Spleen (tissue), 11 donors: Measurements from ENCODE around the gene LBHD1. TPM values are rescaled to one million over a fixed set of nuclear protein-coding genes. Genes with fewer than 3 reads are reported as not detected.

Experiments used
- DNase-seq: peaks from one replicate; pipeline ENCODE4 v3.0.0-alpha.2; 2020
- H3K27ac ChIP-seq, 8 donors: fragments of 200-600 bp; sonication (generic) in 7 of 8; 1 replicate in 4 of 8; 2 replicates in 4 of 8; pipeline versions ENCODE4 v1.5.0 to v1.8.0; 2016 to 2021; ENCODE audit warnings: inconsistent platforms in 4 of 8, mild to moderate bottlenecking in 4 of 8, moderate library complexity in 1 of 8
- H3K27me3 ChIP-seq, 7 donors: fragments of 200-600 bp; sonication (generic) in 6 of 7; replicated peaks in 1 of 7; 1 replicate in 4 of 7; 2 replicates in 3 of 7; pipeline versions ENCODE4 v1.5.0 to v1.8.0; 2016 to 2021; ENCODE audit warnings: inconsistent platforms in 3 of 7, mild to moderate bottlenecking in 1 of 7
- H3K36me3 ChIP-seq, 6 donors: fragments of 200-600 bp; sonication (generic) in 5 of 6; 1 replicate in 4 of 6; 2 replicates in 2 of 6; pipeline versions ENCODE4 v1.5.0 to v1.8.0; 2016 to 2021; ENCODE audit warnings: inconsistent platforms in 2 of 6
- H3K4me1 ChIP-seq, 6 donors: fragments of 200-600 bp; sonication (generic) in 5 of 6; 1 replicate in 3 of 6; 2 replicates in 3 of 6; pipeline versions ENCODE4 v1.5.0 to v1.8.0; 2016 to 2021; ENCODE audit warnings: inconsistent platforms in 3 of 6
- H3K4me3 ChIP-seq, 8 donors: fragments of 200-600 bp; sonication (generic) in 7 of 8; 1 replicate in 4 of 8; 2 replicates in 4 of 8; pipeline versions ENCODE4 v1.5.0 to v1.8.0; 2016 to 2021; ENCODE audit warnings: inconsistent platforms in 4 of 8, mild to moderate bottlenecking in 4 of 8, moderate library complexity in 2 of 8
- H3K9me3 ChIP-seq, 8 donors: fragments of 200-600 bp; sonication (generic) in 7 of 8; 1 replicate in 4 of 8; 2 replicates in 4 of 8; pipeline versions ENCODE4 v1.5.0 to v1.8.0; 2016 to 2021; ENCODE audit warnings: inconsistent platforms in 4 of 8
- CTCF ChIP-seq, 11 experiments: fragments of 200-600 bp in 7 of 11; fragments of 450-650 bp in 4 of 11; sonication (generic) in 4 of 11; IDR thresholded peaks in 8 of 11; conservative IDR thresholded peaks in 3 of 11; 1 replicate in 7 of 11; 2 replicates in 4 of 11; pipeline versions ENCODE4 v1.4.0 to v1.8.0; 2016 to 2021; ENCODE audit warnings: antibody characterized with exemption in 11 of 11, inconsistent platforms in 4 of 11, mild to moderate bottlenecking in 1 of 11
- POLR2A ChIP-seq, 3 donors: fragments of 450-650 bp; IDR thresholded peaks; one replicate each; pipeline ENCODE4 v1.5.1; 2017; ENCODE audit warnings: antibody characterized with exemption in 3 of 3, mild to moderate bottlenecking in 1 of 3
- POLR2AphosphoS5 ChIP-seq, 3 donors: sonication (generic); formaldehyde crosslinking; IDR thresholded peaks; one replicate each; pipeline ENCODE4 v1.5.1; 2017; ENCODE audit warnings: antibody characterized with exemption in 3 of 3
- WGBS, 5 donors: extraction: QIAGEN DNeasy Blood & Tissue Kit in 3 of 5; methylation state at CpG; one replicate each; pipeline versions ENCODE4 v1.1.5 to v1.1.7; 2013 to 2018; 5-methylcytosine and 5-hydroxymethylcytosine counted together
- intact Hi-C: fragments of 100-400 bp; cut with DNase I; formaldehyde crosslinking; loops from one replicate; pipeline ENCODE4 v1.15.0; 2023; ENCODE audit warnings: low total_unique reads
- polyA plus RNA-seq, 3 donors: library from polyadenylated mRNA; stranded (reverse); fragments of 200-250 nt; gene quantifications; one replicate each; pipeline ENCODE4 v1.2.1, GENCODE V29; 2013
- total RNA-seq, 7 donors: library from RNA; depleted of rRNA in 3 of 7; stranded (reverse); fragments of >200 nt in 3 of 7; fragmentation: NEBNext Ultra II Directional in 4 of 7; extraction: Animal tissue kit (Norgen Biotek cat#: 25700) in 4 of 7; gene quantifications; one replicate each; pipeline versions ENCODE4 v1.1.0 to v1.2.1, GENCODE V29; 2016 to 2021
- donor health status: healthy with polysubstance abuse.
- donor health status: DM: no; HTN: no; CAD: no; lungs with moderate emphysema.
- donor health status: DM: no; HTN: no; CAD: no.
- donor health status: Bipolar disorder and iron deficiency.
- donor health status: healthy.
- donor health status: DM: no; HTN: no; CAD: no.
- donor health status: DM: yes; HTN: yes; CAD: no.

LBHD1 gene
- total and polyA plus RNA-seq, 10 donors, result 7.3 to 21.2 (median 13.3) TPM

- H3K27me3 ChIP-seq, result no peaks in the 10 kb centered on the region
- intact Hi-C loops, result no loop called here
- peaks cover 0 to 34% (median 26%) of the 10 kb centered on the region in 6 donors for H3K36me3 ChIP-seq
- peaks cover 34 to 87% (median 62%) of the 10 kb centered on the region in 6 donors for H3K4me1 ChIP-seq
- H3K4me3 ChIP-seq, result peak overlapping the region in 7 of 8 donors; percentile 41 to 75 (median 52)
- DNase-seq, result no peak
- peak overlapping the region; percentile 93 to 99 (median 97) for H3K27ac ChIP-seq
- no peak for TF ChIP-seq POLR2A (IDR thresholded peaks at IDR 0.05)
- no peak for TF ChIP-seq POLR2AphosphoS5 (IDR thresholded peaks at IDR 0.05)
- TF ChIP-seq CTCF (IDR thresholded peaks at IDR 0.05 in 8 of 11, conservative IDR thresholded peaks at IDR 0.05 in 3 of 11), result no peak
- no peaks in the 10 kb centered on the region for H3K9me3 ChIP-seq
- WGBS, 5 donors, result 78 to 85% (median 83%) methylated on average over 5 of the region's 5 CpGs
These were observed 36.3 kb upstream of the LBHD1 start for GRCh38 chr11:62708392-62708791.

- 82 to 97% (median 86%) methylated on average over 8 to 10 of the region's 10 CpGs for WGBS, 5 donors
- peak; percentile 84 for DNase-seq
- no peaks in the 10 kb centered on the region for H3K27me3 ChIP-seq
- peak in 1 of 3 donors; percentile 61 for TF ChIP-seq POLR2AphosphoS5 (IDR thresholded peaks at IDR 0.05)
- TF ChIP-seq CTCF (IDR thresholded peaks at IDR 0.05 in 8 of 11, conservative IDR thresholded peaks at IDR 0.05 in 3 of 11), result no peak
- TF ChIP-seq POLR2A (IDR thresholded peaks at IDR 0.05), result no peak
- peak within 1 kb of the TSS; percentile 93 to 99 (median 97) for H3K27ac ChIP-seq
- peaks cover 34 to 84% (median 53%) of the 10 kb centered on the region in 6 donors for H3K4me1 ChIP-seq
- intact Hi-C loops, result no loop called here
- H3K9me3 ChIP-seq, result no peaks in the 10 kb centered on the region
- H3K4me3 ChIP-seq, result peak within 1 kb of the TSS; percentile 67 to 94 (median 84)
- peaks cover 0 to 27% (median 18%) of the 10 kb centered on the region in 6 donors for H3K36me3 ChIP-seq
These were observed 35.3 kb upstream of the LBHD1 start, which contains the start of the genes BSCL2 and GNG3 for GRCh38 chr11:62707277-62707861. TSS of gene BSCL2 (minus strand) at chr11:62707424. CDS start at chr11:62707195, 229 bp downstream. TSS of gene GNG3 (plus strand) at chr11:62707676. CDS start at chr11:62708296, 620 bp downstream.

DNA sequence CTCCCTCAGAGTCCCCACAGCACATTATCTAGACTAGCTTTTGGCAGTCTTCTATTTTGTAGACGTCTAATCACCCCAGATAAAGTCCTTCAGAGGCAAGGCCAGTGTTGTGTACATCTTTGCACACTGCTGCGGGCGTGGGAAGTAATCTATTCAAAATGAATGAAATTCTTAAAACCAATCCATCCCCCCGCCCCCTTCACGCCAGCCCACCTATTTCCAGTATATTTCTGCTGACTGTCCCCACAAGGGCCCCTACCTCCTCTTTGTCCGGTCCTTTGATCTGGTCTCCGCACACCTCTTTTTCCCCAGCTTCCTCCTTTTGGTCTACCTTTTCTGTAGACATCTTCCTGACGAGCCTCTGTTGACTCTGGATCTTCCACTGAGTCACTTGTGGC lies 34.8 kb upstream of the LBHD1 start:
- no peaks in the 10 kb centered on the region for H3K9me3 ChIP-seq
- intact Hi-C loops, result no loop called here
- peaks cover 0 to 27% (median 12%) of the 10 kb centered on the region in 6 donors for H3K36me3 ChIP-seq
- DNase-seq, result no peak
- H3K4me1 ChIP-seq, result peaks cover 34 to 79% (median 51%) of the 10 kb centered on the region in 6 donors
- no peak for TF ChIP-seq CTCF (IDR thresholded peaks at IDR 0.05 in 8 of 11, conservative IDR thresholded peaks at IDR 0.05 in 3 of 11)
- TF ChIP-seq POLR2A (IDR thresholded peaks at IDR 0.05), result no peak
- no peak for TF ChIP-seq POLR2AphosphoS5 (IDR thresholded peaks at IDR 0.05)
- WGBS, 5 donors, result 77 to 88% (median 86%) methylated on average over 8 of the region's 8 CpGs
- no peaks in the 10 kb centered on the region for H3K27me3 ChIP-seq
- peak overlapping the region in 7 of 8 donors; percentile 67 to 94 (median 81) for H3K4me3 ChIP-seq
- peak overlapping the region; percentile 48 to 86 (median 78) for H3K27ac ChIP-seq
